Ishikawa (cell line): ENCODE data around the gene TGM1.

Experiments used
- CEBPB ChIP-seq: IDR thresholded peaks from 2 replicates; pipeline ENCODE4 v1.6.1; 2012
- CREB1 ChIP-seq: IDR thresholded peaks from 2 replicates; pipeline ENCODE4 v1.6.1; 2012; ENCODE audit warnings: low read depth
- EGR1 ChIP-seq: IDR thresholded peaks from 2 replicates; pipeline ENCODE4 v1.6.1; 2012
- EP300 ChIP-seq: IDR thresholded peaks from 2 replicates; pipeline ENCODE4 v1.6.1; 2012; ENCODE audit warnings: borderline replicate concordance
- FOXM1 ChIP-seq: IDR thresholded peaks from 2 replicates; pipeline ENCODE4 v1.6.1; 2012; ENCODE audit warnings: low read depth, borderline replicate concordance
- NFIC ChIP-seq: IDR thresholded peaks from 2 replicates; pipeline ENCODE4 v1.6.1; 2012
- RAD21 ChIP-seq: IDR thresholded peaks from 2 replicates; pipeline ENCODE4 v1.6.1; 2012; ENCODE audit warnings: low read depth
- REST ChIP-seq: IDR thresholded peaks from 2 replicates; pipeline ENCODE4 v1.6.1; 2012; ENCODE audit warnings: low read depth, mild to moderate bottlenecking
- TAF1 ChIP-seq: IDR thresholded peaks from 2 replicates; pipeline ENCODE4 v1.6.1; 2012; ENCODE audit warnings: low read depth, mild to moderate bottlenecking
- TCF12 ChIP-seq: IDR thresholded peaks from 2 replicates; pipeline ENCODE4 v1.6.1; 2012; ENCODE audit warnings: low read depth
- TEAD4 ChIP-seq: IDR thresholded peaks from 2 replicates; pipeline ENCODE4 v1.6.1; 2012
- YY1 ChIP-seq: IDR thresholded peaks from 2 replicates; pipeline ENCODE4 v1.6.1; 2012; ENCODE audit warnings: low read depth
- ZBTB7A ChIP-seq: IDR thresholded peaks from 2 replicates; pipeline ENCODE4 v1.6.1; 2012; ENCODE audit warnings: low read depth
- TF ChIP-seq, protein P1 (sequence below): IDR thresholded peaks from 2 replicates; pipeline ENCODE4 v1.6.1; 2012
- TF ChIP-seq, protein P2 (sequence below): IDR thresholded peaks from 2 replicates; pipeline ENCODE4 v1.6.1; 2012

TGM1 gene

GRCh38 chr14:24281636-24282035 lies 18.7 kb upstream of the TGM1 start:
- no peak for TF ChIP-seq EGR1
- no peak for TF ChIP-seq REST
- no peak for TF ChIP-seq CREB1
- no peak for TF ChIP-seq TCF12

- TF ChIP-seq YY1 = no peak
- no peak for TF ChIP-seq CREB1
- no peak for TF ChIP-seq TCF12
- no peak for TF ChIP-seq EGR1
- no peak for TF ChIP-seq ZBTB7A
- TF ChIP-seq, protein P1, sequence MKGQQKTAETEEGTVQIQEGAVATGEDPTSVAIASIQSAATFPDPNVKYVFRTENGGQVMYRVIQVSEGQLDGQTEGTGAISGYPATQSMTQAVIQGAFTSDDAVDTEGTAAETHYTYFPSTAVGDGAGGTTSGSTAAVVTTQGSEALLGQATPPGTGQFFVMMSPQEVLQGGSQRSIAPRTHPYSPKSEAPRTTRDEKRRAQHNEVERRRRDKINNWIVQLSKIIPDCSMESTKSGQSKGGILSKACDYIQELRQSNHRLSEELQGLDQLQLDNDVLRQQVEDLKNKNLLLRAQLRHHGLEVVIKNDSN = no peak
- TF ChIP-seq EP300 = no peak
- no peak for TF ChIP-seq TAF1
- no peak for TF ChIP-seq NFIC
- no peak for TF ChIP-seq FOXM1
- no peak for TF ChIP-seq REST
- TF ChIP-seq, protein P2, sequence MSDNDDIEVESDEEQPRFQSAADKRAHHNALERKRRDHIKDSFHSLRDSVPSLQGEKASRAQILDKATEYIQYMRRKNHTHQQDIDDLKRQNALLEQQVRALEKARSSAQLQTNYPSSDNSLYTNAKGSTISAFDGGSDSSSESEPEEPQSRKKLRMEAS = no peak
- TF ChIP-seq RAD21 = no peak
Observed at GRCh38 chr14:24280797-24281460, 18.0 kb upstream of the TGM1 start.

- TF ChIP-seq YY1 (no peak), CREB1 (no peak), REST (no peak), NFIC (0 out of 2 replicates have a peak, but pooled peaks have one; percentile 10), TCF12 (no peak), TEAD4 (no peak), CEBPB (no peak)
- TF ChIP-seq, protein P2 = no peak
Observed at GRCh38 chr14:24279301-24280186, 16.6 kb upstream of the TGM1 start.

DNA sequence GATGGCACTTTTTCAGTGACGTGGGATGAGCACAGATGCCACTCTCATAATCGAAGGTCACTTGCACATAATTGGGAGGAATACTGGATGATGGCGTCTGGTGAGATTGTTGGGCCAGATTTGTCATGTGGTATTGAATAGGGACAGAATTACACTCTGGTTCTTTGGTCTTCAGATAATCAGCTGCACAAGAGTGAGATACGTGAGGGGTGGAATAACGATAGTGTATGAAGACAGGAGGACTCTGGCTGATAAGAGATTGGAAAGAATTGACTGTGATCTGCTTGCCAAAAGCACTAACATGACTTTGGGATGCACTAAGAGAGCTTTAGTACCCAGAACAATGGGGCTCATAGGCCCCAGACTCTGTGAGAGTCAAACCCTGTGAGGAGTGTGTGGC lies 15.4 kb upstream of the TGM1 start:
- TF ChIP-seq REST (no peak), FOXM1 (no peak), YY1 (no peak), TEAD4 (no peak), TCF12 (no peak), NFIC (no peak), RAD21 (no peak), CEBPB (no peak), ZBTB7A (no peak), TAF1 (no peak), EGR1 (no peak), EP300 (no peak), CREB1 (no peak)
- TF ChIP-seq, protein P2 = no peak
- TF ChIP-seq, protein P1 = no peak
